ENCODE measurements around the gene SLC13A2. TPM values are rescaled to one million over a fixed set of nuclear protein-coding genes. Genes with fewer than 3 reads are reported as not detected.

SLC13A2 gene
- total and polyA plus RNA-seq, 10 donors, result 0.03 TPM; not detected in 9

DNA sequence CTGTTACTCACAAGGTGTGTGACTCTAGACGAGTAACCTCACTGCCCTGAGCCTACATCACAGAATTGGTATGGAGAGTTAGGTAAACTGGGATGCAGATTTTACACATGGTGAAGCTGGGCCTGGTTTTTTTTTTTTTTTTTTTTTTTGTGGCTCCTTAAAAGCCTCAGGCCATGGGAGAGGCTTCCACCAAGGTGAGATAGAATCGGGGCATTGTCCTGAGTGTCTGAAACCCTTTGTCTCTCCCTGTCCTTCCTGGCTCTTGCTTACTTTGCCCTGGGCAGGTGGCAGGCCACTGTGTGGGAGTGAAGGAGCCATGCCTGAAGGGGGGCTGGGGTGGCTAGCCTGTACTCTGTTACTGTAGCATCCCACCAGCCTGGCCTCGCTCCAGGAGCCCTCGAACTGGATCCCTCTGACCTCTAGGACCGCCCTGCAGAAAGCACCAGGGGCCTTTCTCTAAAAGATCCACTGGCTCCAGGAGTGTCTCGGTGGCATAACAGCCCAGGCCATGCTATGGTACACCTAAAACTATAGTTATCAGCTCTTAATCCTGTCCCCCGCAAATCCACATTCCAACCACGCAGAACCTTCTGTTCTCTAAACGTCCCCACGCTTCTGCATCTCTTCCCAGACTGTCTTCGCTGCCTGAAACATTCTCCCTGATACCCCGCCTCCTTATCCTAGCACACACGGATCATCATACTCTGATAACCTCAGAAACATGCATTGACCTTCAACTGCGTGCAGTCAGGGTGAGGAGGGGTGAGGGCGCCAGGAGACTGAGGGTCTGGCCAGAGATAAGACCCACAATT is 1.7 kb upstream of the SLC13A2 start:
- no peak overlapping the region for H3K27ac ChIP-seq
- no peaks in the 10 kb centered on the region for H3K9me3 ChIP-seq
- H3K27me3 ChIP-seq (replicated peaks in 1 of 7), result no peaks in the 10 kb centered on the region
- no peak for DNase-seq
- TF ChIP-seq POLR2A (IDR thresholded peaks at IDR 0.05) (no peak), POLR2AphosphoS5 (IDR thresholded peaks at IDR 0.05) (no peak)
- TF ChIP-seq, protein P1, sequence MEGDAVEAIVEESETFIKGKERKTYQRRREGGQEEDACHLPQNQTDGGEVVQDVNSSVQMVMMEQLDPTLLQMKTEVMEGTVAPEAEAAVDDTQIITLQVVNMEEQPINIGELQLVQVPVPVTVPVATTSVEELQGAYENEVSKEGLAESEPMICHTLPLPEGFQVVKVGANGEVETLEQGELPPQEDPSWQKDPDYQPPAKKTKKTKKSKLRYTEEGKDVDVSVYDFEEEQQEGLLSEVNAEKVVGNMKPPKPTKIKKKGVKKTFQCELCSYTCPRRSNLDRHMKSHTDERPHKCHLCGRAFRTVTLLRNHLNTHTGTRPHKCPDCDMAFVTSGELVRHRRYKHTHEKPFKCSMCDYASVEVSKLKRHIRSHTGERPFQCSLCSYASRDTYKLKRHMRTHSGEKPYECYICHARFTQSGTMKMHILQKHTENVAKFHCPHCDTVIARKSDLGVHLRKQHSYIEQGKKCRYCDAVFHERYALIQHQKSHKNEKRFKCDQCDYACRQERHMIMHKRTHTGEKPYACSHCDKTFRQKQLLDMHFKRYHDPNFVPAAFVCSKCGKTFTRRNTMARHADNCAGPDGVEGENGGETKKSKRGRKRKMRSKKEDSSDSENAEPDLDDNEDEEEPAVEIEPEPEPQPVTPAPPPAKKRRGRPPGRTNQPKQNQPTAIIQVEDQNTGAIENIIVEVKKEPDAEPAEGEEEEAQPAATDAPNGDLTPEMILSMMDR (IDR thresholded peaks at IDR 0.05 in 8 of 11, conservative IDR thresholded peaks at IDR 0.05 in 3 of 11), result no peak
- whole genome bisulfite sequencing, 5 donors, result 79 to 86% (median 84%) methylated on average over 13 to 15 of the region's 15 CpGs
- H3K4me3 ChIP-seq, result no peak overlapping the region
- peaks cover 0 to 15% (median 1%) of the 10 kb centered on the region in 6 donors for H3K4me1 ChIP-seq
- no peaks in the 10 kb centered on the region for H3K36me3 ChIP-seq
- intact Hi-C loops (cut with DNase I; ENCODE audit: low total_unique reads), result no loop called here

DNA sequence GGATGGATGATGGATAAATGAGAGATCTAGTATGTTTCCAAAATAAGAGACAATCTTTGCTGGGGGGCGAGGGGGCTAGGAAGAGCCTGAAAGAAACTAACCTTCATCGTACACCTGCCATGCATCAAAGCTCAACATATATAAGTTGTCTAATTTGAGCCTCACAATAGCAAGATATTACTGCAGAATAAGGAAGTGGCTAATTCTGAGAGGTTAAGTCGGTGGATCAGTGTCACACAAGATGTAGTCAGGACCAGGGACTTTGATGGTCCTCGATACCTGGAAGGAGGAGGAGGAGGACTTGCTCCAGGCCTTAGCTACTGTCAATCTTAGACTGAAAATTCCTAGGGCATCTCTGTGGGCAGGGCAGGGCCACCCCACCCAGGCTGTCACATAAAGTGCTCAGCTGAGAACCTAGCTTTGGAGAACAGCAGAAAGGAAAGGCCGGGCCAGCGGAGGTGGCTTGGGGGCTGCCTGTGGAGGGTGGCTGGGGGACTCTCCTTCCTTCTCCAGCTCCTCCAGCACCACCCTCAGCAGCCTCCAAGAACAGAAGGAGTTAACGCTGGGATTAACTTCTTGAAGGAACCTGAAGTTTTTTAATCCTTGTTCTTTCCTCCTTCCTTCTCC is 460 bp upstream of the SLC13A2 start:
- TF ChIP-seq POLR2A (IDR thresholded peaks at IDR 0.05), result no peak
- TF ChIP-seq, protein P1 (IDR thresholded peaks at IDR 0.05 in 8 of 11, conservative IDR thresholded peaks at IDR 0.05 in 3 of 11), result no peak
- no peak for TF ChIP-seq POLR2AphosphoS5 (IDR thresholded peaks at IDR 0.05)
- intact Hi-C loops (cut with DNase I; ENCODE audit: low total_unique reads), result no loop called here
- H3K36me3 ChIP-seq, result no peaks in the 10 kb centered on the region
- H3K4me3 ChIP-seq, result no peak overlapping the region
- 80 to 87% (median 82%) methylated on average over 7 of the region's 7 CpGs for WGBS, 5 donors
- peaks cover 0 to 15% (median 1%) of the 10 kb centered on the region in 6 donors for H3K4me1 ChIP-seq
- DNase-seq, result no peak
- H3K9me3 ChIP-seq, result no peaks in the 10 kb centered on the region
- no peaks in the 10 kb centered on the region for H3K27me3 ChIP-seq (replicated peaks in 1 of 7)
- no peak overlapping the region for H3K27ac ChIP-seq

DNA sequence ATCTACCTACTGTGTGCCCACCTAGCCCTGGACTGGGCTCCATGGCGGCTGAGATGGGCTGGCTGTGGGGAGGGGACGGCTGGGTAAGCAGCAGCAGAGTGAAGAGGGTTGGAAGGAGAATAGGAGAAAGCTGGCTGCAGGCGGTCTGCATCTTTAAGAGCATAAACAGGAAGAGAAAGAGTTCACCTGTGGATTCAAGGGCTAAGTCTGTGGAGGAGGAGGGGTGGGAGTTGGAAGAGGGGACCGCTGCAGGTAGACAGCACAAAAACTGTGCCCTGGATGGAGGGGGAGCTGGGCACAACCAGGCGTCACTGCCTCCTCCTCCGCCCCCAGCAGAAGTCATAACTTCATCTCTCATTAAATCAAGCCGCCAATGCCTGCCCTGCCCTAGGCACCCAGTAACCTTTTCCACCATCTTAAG is 677 bp downstream of the SLC13A2 start:
- intact Hi-C loops (cut with DNase I; ENCODE audit: low total_unique reads), result no loop called here
- no peak for TF ChIP-seq POLR2A (IDR thresholded peaks at IDR 0.05)
- no peak for TF ChIP-seq POLR2AphosphoS5 (IDR thresholded peaks at IDR 0.05)
- TF ChIP-seq, protein P1 (IDR thresholded peaks at IDR 0.05 in 8 of 11, conservative IDR thresholded peaks at IDR 0.05 in 3 of 11), result no peak
- no peak for DNase-seq
- Histone ChIP-seq H3K36me3 (no peaks in the 10 kb centered on the region), H3K9me3 (no peaks in the 10 kb centered on the region), H3K27me3 (replicated peaks in 1 of 7) (no peaks in the 10 kb centered on the region), H3K4me1 (peaks cover 0 to 15% (median 1%) of the 10 kb centered on the region in 6 donors), H3K27ac (no peak overlapping the region), H3K4me3 (no peak overlapping the region)
- 83 to 91% (median 89%) methylated on average over 7 of the region's 7 CpGs for WGBS, 5 donors

Data from spleen (tissue), 11 donors.